Measurements from ENCODE around the gene PSMB5. TPM values are rescaled to one million over a fixed set of nuclear protein-coding genes. Genes with fewer than 3 reads are reported as not detected.

PSMB5 gene
- total RNA-seq, 1 donor from 2014 or later = 239 TPM

- Histone ChIP-seq H3K9ac (ENCODE audit: low read length) (no peak overlapping the region), H3K4me2 (ENCODE audit: low read length) (no peak overlapping the region), H3K79me2 (ENCODE audit: insufficient read depth, low read length) (no peaks in the 10 kb centered on the region), H3K27ac (ENCODE audit: low read depth, low read length) (no peak overlapping the region), H3K4me3 (ENCODE audit: insufficient read depth, low read depth, low read length) (no peak overlapping the region), H3K4me1 (ENCODE audit: insufficient read depth, low read length) (peaks cover 18% of the 10 kb centered on the region), H3K27me3 (ENCODE audit: insufficient read depth, low read length) (no peaks in the 10 kb centered on the region), H4K20me1 (ENCODE audit: insufficient read depth, low read length) (peaks cover 9% of the 10 kb centered on the region), H3K9me3 (ENCODE audit: insufficient read depth, low read depth, low read length) (no peaks in the 10 kb centered on the region), H3K36me3 (ENCODE audit: insufficient read depth, low read length) (no peaks in the 10 kb centered on the region), H2AFZ (ENCODE audit: low read depth, low read length) (no peak overlapping the region)
- DNase-seq (ENCODE audit: low read depth) (no peak), FAIRE-seq (no peak)
- peaks cover 15% of the 10 kb centered on the region for H3K36me3 Mint-ChIP-seq (ENCODE audit: low read depth, unreplicated experiment)
- peaks cover 4% of the 10 kb centered on the region for H3K9me3 Mint-ChIP-seq (ENCODE audit: unreplicated experiment)
- TF ChIP-seq EZH2 (IDR thresholded peaks at IDR 0.05; ENCODE audit: insufficient read depth, low read length) = no peak
- TF ChIP-seq, protein P1, sequence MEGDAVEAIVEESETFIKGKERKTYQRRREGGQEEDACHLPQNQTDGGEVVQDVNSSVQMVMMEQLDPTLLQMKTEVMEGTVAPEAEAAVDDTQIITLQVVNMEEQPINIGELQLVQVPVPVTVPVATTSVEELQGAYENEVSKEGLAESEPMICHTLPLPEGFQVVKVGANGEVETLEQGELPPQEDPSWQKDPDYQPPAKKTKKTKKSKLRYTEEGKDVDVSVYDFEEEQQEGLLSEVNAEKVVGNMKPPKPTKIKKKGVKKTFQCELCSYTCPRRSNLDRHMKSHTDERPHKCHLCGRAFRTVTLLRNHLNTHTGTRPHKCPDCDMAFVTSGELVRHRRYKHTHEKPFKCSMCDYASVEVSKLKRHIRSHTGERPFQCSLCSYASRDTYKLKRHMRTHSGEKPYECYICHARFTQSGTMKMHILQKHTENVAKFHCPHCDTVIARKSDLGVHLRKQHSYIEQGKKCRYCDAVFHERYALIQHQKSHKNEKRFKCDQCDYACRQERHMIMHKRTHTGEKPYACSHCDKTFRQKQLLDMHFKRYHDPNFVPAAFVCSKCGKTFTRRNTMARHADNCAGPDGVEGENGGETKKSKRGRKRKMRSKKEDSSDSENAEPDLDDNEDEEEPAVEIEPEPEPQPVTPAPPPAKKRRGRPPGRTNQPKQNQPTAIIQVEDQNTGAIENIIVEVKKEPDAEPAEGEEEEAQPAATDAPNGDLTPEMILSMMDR (IDR thresholded peaks at IDR 0.05; ENCODE audit: insufficient read depth, low read depth, low read length) = no peak
- no peak overlapping the region for H3K4me3 Mint-ChIP-seq (ENCODE audit: unreplicated experiment)
- H3K27ac Mint-ChIP-seq (ENCODE audit: unreplicated experiment) = no peak overlapping the region
- H3K27me3 Mint-ChIP-seq (ENCODE audit: low read depth, unreplicated experiment) = no peaks in the 10 kb centered on the region
- H3K4me1 Mint-ChIP-seq (ENCODE audit: low read depth, unreplicated experiment) = peaks cover 12% of the 10 kb centered on the region
Measured at GRCh38 chr14:23052182-23052623, 17.5 kb upstream of the PSMB5 start.

DNA sequence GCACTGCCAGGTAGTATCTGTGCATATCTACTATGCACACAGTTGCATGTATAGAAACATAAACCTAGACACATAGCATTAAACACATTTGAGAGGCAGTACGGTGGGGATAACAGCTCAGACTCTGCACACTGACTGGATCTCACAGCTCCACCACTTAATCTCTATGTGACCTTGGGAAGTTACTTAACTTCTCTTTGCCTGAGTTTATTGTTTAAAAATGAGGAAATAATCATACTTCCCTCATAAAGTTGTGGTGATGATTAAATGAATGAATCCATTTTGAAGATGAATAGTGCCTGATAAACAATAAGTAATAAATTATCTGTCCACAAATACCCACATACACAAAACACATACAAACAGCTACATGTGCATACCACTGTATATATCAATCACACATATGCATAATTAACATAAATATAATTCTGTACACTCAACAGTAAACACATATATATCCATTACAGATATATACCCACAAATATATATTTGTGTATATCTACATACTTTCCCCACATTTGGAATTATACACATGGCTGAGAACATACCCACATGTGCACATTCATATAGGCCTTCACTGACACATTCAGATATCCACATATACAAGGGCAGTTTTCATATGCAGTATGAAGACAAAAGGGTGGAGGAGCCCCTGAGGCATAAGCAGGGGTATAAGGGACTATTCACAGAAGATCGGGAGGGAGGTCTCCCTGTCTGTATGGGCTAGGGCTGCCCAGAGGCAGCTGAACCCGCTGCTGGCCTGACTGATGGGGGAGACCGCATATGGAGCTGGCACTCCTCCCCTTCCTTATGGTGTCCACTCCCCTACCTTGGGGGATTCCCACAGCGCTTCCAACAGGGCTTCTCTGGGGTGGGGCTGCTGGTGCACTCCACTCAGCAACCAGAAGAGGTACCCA lies 16.7 kb upstream of the PSMB5 start:
- Histone ChIP-seq H4K20me1 (ENCODE audit: insufficient read depth, low read length) (peaks cover 9% of the 10 kb centered on the region), H3K79me2 (ENCODE audit: insufficient read depth, low read length) (no peaks in the 10 kb centered on the region), H3K9me3 (ENCODE audit: insufficient read depth, low read depth, low read length) (no peaks in the 10 kb centered on the region), H3K9ac (ENCODE audit: low read length) (no peak overlapping the region), H3K4me2 (ENCODE audit: low read length) (no peak overlapping the region), H3K27me3 (ENCODE audit: insufficient read depth, low read length) (no peaks in the 10 kb centered on the region), H2AFZ (ENCODE audit: low read depth, low read length) (no peak overlapping the region), H3K27ac (ENCODE audit: low read depth, low read length) (no peak overlapping the region), H3K4me3 (ENCODE audit: insufficient read depth, low read depth, low read length) (no peak overlapping the region), H3K4me1 (ENCODE audit: insufficient read depth, low read length) (peaks cover 13% of the 10 kb centered on the region), H3K36me3 (ENCODE audit: insufficient read depth, low read length) (no peaks in the 10 kb centered on the region)
- Mint-ChIP-seq H3K4me3 (ENCODE audit: unreplicated experiment) (no peak overlapping the region), H3K36me3 (ENCODE audit: low read depth, unreplicated experiment) (peaks cover 15% of the 10 kb centered on the region), H3K9me3 (ENCODE audit: unreplicated experiment) (peaks cover 4% of the 10 kb centered on the region), H3K27me3 (ENCODE audit: low read depth, unreplicated experiment) (no peaks in the 10 kb centered on the region), H3K4me1 (ENCODE audit: low read depth, unreplicated experiment) (peaks cover 8% of the 10 kb centered on the region), H3K27ac (ENCODE audit: unreplicated experiment) (no peak overlapping the region)
- DNase-seq (ENCODE audit: low read depth) = no peak
- no peak for FAIRE-seq
- TF ChIP-seq, protein P1 (IDR thresholded peaks at IDR 0.05; ENCODE audit: insufficient read depth, low read depth, low read length) = no peak
- TF ChIP-seq EZH2 (IDR thresholded peaks at IDR 0.05; ENCODE audit: insufficient read depth, low read length) = no peak

- Histone ChIP-seq H3K4me1 (ENCODE audit: insufficient read depth, low read length) (peaks cover 10% of the 10 kb centered on the region), H4K20me1 (ENCODE audit: insufficient read depth, low read length) (no peaks in the 10 kb centered on the region), H3K36me3 (ENCODE audit: insufficient read depth, low read length) (no peaks in the 10 kb centered on the region), H3K9ac (ENCODE audit: low read length) (no peak overlapping the region), H3K9me3 (ENCODE audit: insufficient read depth, low read depth, low read length) (no peaks in the 10 kb centered on the region), H3K4me2 (ENCODE audit: low read length) (no peak overlapping the region), H3K79me2 (ENCODE audit: insufficient read depth, low read length) (no peaks in the 10 kb centered on the region), H3K27me3 (ENCODE audit: insufficient read depth, low read length) (no peaks in the 10 kb centered on the region), H2AFZ (ENCODE audit: low read depth, low read length) (no peak overlapping the region), H3K27ac (ENCODE audit: low read depth, low read length) (no peak overlapping the region), H3K4me3 (ENCODE audit: insufficient read depth, low read depth, low read length) (no peak overlapping the region)
- H3K4me1 Mint-ChIP-seq (ENCODE audit: low read depth, unreplicated experiment) = peaks cover 7% of the 10 kb centered on the region
- peaks cover 4% of the 10 kb centered on the region for H3K9me3 Mint-ChIP-seq (ENCODE audit: unreplicated experiment)
- no peak overlapping the region for H3K4me3 Mint-ChIP-seq (ENCODE audit: unreplicated experiment)
- peaks cover 3% of the 10 kb centered on the region for H3K27me3 Mint-ChIP-seq (ENCODE audit: low read depth, unreplicated experiment)
- TF ChIP-seq, protein P1 (IDR thresholded peaks at IDR 0.05; ENCODE audit: insufficient read depth, low read depth, low read length) = no peak
- TF ChIP-seq EZH2 (IDR thresholded peaks at IDR 0.05; ENCODE audit: insufficient read depth, low read length) = no peak
- no peak for FAIRE-seq
- peaks cover 12% of the 10 kb centered on the region for H3K36me3 Mint-ChIP-seq (ENCODE audit: low read depth, unreplicated experiment)
- DNase-seq (ENCODE audit: low read depth) = no peak
- no peak overlapping the region for H3K27ac Mint-ChIP-seq (ENCODE audit: unreplicated experiment)
Measured at GRCh38 chr14:23049011-23049410, 14.3 kb upstream of the PSMB5 start.
